Stimulated activated CD8-positive, alpha-beta memory T cell treated with anti-CD3 and anti-CD28 coated beads, Interleukin-7, amount 100 ng/mL, for 24 hours (primary cell): ENCODE results near the gene SDF2.
A peak's percentile ranks its signal among the peaks of the same experiment; 100 is the strongest.
"Not testable (repeated sequence)": the region's sequence is repeated elsewhere in the genome, so short reads cannot be mapped to it uniquely, and the experiment has no call there.

Source experiments
- DNase-seq: peaks from one replicate; pipeline ENCODE4 v3.0.0-alpha.2; 2020; ENCODE audit warnings: low read depth

Gene SDF2

DNA sequence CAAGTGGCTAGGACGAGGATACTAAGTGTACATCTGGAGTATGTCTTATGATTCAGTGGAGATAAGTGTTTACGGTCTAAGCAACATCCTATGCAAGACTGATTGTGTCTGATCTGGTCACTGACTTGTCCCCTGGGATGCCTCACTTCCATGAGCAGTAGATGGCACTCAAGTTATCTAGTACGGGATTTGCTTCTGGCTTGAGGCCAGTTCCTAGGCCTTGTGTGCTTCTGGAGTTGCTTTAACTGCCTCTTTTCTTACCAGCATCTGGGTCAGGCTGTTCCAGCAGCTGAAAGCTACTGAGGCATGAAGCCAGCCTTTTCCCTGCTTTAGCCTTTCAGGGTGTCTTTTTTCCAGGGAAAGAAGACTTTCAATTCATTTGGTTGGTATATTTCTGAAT lies 23.3 kb upstream of the SDF2 start:
- DNase-seq, result no peak

DNA sequence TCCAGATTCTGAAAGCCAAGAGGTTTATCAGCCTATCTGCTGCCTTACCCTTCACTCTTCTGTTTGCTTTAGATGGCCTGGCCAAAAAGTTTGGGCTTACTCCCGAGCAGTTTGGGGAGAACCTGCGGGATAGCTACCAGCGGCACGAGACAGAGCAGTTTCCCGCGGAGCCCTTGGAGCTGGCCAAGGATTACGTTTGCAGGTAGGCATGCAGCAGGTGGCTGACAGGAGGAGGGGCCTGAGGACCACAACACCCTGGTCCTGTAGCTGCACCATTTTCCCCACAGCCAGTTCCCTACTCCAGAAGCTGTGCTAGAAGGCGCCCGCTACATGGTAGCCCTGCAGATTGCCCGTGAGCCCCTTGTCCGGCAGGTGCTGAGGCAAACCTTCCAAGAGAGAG lies 20.9 kb upstream of the SDF2 start:
- DNase-seq, result no peak

DNA sequence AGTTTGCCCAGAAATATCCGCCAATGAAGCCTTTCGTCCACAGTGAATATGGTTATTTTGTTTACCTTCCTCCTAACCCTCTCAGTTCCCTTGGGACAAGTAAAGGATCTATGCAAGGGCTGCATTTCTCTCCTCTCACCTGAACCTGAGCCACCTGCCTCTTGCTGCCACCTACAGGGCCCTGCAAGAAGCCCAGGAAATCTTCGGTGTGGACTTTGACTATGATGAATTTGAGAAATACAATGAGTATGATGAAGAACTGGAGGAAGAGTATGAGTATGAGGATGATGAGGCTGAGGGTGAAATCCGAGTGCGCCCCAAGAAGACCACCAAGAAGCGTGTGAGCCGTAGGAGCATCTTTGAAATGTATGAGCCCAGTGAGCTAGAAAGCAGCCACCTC lies 14.3 kb upstream of the SDF2 start:
- no peak for DNase-seq

DNA sequence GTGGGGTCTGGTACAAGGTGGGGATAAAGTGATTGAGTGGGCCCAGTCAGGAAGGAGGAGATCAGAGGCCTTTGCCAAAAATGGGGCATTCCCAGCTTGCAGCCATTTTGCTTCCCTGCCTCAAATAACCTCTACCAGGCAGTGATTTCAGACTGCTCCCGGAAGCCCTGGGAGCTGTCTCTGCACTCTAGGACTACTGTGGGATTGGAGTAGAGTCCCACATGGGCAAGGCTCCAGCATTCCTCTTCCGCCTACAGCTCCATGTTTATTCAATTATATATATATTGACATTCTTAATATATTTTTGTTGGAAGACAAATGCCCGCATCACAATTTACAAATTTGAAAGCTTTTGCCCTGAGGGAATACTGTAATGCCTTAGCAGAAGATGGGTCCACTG lies 13.8 kb upstream of the SDF2 start:
- no peak for DNase-seq

- DNase-seq, result no peak
These were observed 8.2 kb upstream of the SDF2 start for GRCh38 chr17:28669918-28670317.

DNA sequence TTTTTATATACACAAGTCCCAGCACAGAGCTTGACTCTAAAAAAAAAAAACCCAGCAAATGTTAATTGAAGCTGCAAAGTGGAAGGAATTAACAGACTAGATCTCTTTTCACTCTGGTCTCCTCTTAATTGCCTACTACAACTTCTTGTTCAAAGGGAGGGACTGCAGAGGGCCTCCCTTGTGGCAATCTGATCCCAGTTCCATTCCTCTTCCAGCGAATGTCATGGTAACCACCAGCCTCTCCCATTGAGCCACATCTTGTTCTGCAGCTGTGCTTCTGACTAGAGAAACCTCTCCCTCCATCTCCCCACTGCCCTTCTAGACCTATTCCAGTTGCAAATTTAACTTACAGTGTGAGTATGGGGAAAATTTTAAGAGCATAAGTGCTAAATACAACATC lies 6.2 kb upstream of the SDF2 start:
- DNase-seq, result no peak

DNA sequence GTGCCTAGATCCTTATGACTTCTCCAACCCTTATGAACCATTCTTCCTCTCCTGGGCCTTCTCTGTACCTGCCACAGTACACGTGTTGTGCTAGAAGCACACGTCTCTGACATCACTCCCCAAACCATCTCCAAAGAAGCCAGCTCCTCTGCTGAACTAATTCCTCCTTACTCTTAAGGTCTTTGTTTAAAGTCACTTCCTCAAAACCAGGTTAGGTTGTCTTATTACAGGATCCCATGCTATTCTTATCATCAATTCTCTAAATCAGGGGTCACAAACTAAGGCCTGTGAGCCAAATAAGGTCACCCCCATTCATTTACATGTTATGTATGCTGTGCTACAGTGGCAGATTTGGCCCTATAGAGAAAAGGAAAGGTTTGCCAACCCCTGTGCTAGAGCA lies 4.3 kb upstream of the SDF2 start:
- DNase-seq, result no peak

GRCh38 chr17:28663723-28664122 lies 2.0 kb upstream of the SDF2 start:
- DNase-seq, result no peak

GRCh38 chr17:28662527-28662829 lies 772 bp upstream of the SDF2 start:
- no peak for DNase-seq

- not testable (repeated sequence) for DNase-seq
These were observed 2.2 kb downstream of the SDF2 start for GRCh38 chr17:28659497-28659881.

- not testable (repeated sequence) for DNase-seq
These were observed 2.8 kb downstream of the SDF2 start for GRCh38 chr17:28658766-28659496.

DNA sequence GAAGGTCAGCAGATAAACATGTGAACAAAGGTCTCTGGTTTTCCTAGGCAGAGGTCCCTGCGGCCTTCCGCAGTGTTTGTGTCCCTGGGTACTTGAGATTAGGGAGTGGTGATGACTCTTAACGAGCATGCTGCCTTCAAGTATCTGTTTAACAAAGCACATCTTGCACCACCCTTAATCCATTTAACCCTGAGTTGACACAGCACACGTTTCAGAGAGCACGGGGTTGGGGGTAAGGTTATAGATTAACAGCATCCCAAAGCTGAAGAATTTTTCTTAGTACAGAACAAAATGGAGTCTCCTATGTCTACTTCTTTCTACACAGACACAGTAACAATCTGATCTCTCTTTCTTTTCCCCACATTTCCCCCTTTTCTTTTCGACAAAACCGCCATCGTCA lies 3.4 kb downstream of the SDF2 start:
- DNase-seq, result not testable (repeated sequence)

GRCh38 chr17:28657756-28658155 lies 4.0 kb downstream of the SDF2 start:
- DNase-seq, result no peak

GRCh38 chr17:28655160-28655559 lies 6.5 kb downstream of the SDF2 start:
- DNase-seq, result no peak

GRCh38 chr17:28648698-28649097 lies 13.0 kb downstream of the SDF2 start:
- no peak for DNase-seq

DNA sequence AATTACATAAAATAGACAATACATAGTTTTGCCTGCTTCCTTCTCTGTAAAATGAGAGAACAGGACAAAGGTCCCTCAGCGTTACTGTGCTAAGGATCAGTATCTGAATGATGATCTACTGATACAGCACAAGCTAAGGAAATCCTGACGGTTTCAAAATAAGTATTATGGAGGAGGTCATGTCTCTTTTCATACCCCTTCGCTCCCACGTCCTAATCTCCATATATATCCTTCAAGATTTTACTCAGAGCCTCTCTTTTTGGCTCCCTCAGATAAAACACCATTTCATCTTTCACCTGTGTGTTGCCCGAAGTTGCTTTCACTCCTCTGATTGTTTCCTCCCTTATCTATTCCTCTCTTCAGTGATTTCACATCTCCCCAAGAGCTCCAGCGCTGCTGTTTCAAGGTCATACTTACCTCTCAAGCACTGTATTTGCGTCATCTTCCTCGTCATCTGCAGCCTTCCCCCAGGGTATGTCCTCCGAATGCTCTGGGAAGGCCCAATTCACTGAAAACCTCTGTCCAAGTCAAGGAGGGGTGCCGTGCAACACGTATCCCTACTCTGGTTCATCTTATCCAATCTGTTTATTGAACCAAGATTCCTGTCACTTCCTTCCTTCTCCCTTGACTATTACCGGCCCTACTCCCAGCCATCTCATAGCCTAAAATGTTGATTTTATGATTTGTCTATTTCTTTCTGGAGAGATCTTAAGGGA lies 15.5 kb downstream of the SDF2 start:
- no peak for DNase-seq

DNA sequence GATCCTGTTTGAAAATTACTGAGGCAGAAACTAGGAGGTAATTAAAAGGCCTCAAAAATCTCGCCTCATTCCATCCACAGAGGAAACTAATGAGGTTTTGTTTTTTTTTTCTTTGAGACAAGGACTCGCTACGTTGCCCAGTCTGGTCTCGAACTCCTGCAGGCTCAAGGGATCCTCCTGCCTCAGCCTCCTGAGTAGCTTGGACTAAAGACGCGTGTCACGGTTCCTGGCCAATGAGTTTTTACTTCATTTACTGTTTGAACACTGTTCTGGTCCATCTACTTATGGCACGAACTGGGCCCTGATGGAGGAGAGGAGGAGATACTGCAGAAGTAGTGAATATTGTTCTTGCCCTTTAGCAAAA lies 16.1 kb downstream of the SDF2 start:
- DNase-seq, result no peak

- DNase-seq, result peak; percentile 89
These were observed 16.7 kb downstream of the SDF2 start, which contains the start of gene BLTP2 for GRCh38 chr17:28644787-28645575. TSS of gene BLTP2 (minus strand) at chr17:28645158. CDS start at chr17:28645056, 102 bp downstream.

DNA sequence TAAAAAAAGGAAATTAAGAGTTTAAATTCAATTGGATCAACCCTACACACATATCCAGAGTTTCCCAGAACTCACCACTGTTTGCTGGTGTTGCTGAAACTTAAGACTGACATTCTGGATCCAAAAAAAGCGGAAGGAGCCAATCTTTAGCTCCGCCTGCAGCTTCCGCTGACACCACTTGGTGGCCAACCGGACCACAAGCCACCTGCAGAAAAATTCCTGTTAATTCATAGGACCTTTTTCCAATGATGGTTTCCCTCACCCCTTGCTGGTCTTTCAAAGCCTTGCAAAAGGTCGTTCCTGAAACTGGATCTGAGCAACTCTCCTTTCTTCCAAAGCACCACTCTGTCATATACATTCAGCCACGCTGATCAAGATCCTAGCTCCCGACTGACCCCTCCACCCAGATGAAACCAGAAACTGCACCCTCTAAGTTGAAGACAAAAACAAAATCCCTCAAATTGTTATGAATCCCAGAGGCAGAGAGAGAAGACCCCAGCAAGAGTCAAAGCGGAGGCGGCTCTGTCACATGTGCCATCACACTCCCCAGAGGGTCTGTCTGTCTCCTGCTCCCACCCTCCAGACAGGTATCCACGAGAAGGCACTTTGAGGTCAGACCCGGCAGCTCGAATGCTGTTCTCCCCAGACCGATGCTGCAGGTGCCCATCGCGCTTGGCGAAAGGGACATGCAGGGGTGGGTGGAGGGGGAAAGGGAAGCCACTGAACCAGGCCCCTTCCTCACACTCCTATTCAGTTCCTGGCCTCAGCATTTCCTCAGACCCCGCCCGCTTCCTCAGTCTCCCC lies 17.5 kb downstream of the SDF2 start:
- DNase-seq, result no peak

- no peak for DNase-seq
These were observed 20.1 kb downstream of the SDF2 start for GRCh38 chr17:28641579-28641978.

- DNase-seq, result no peak
These were observed 26.2 kb downstream of the SDF2 start for GRCh38 chr17:28635506-28635905.

DNA sequence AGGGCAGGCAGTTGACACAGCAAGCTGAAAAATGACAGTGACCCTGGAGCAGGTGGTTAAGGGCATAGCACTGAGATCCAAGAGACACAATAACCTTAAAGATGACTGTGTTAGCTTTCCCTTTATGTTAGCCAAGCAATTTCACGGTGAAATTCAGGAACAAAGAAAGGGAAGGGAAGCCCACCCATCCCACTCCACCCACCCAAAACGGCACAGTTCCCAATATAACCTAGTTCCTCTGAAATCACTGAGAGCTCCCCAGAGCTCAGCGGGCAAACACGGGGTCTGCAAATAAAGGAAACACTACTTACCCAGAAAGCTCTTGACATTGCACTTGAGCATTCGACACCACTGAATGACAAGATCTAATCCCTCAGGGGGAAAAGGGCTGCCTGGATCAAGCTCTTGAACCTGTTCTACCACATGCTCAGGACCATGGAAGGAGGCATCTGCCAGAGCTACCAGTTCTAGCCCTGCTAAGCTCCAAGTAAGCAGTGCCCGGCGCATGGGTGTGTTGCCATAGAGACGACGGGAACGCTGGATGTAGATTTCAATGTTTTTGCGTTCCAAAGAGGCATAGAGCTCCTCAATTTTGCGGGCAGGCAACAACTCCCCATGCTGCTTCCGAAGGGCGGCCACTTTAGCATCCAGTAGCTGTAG lies 27.4 kb downstream of the SDF2 start:
- DNase-seq, result no peak
